ENCODE data around the gene DDIT4.
"Not testable (repeated sequence)": the region's sequence is repeated elsewhere in the genome, so short reads cannot be mapped to it uniquely, and the experiment has no call there.

DDIT4 gene, protein sequence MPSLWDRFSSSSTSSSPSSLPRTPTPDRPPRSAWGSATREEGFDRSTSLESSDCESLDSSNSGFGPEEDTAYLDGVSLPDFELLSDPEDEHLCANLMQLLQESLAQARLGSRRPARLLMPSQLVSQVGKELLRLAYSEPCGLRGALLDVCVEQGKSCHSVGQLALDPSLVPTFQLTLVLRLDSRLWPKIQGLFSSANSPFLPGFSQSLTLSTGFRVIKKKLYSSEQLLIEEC

DNA sequence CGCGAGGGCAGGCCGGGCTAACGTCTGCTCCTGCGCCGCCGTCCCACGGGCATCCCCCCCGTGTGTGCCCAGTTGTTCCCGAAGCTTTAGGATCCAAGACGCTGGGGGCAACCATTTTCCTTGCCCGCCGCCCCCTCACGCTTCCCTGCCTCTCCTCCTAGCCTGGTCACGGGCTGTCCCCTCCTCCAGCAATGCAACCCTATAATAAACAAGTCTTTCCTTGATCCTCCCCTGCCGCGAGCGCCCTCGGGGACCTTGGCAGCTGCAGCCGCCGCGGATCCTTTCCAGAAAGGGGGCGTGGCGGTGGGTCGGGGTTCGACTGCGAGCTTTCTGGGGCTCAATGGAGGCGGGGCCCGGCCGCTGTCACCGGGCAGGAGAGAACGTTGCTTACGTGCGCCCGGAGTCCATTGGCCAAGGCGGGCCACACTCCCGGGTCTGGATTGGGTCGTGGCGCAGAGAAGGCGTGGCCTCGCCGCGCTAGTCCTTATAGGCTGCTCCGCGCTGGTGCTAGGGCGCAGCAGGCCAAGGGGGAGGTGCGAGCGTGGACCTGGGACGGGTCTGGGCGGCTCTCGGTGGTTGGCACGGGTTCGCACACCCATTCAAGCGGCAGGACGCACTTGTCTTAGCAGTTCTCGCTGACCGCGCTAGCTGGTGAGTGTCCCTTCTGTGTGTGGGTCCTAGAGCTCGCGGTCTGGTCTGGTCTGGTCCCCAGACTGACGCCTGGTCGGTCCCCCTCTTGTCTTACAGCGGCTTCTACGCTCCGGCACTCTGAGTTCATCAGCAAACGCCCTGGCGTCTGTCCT lies at the start of gene DDIT4:
Gene DDIT4, plus strand, starts transcription at position 515 of the 803 bp plus-strand sequence. CDS start 293 bp downstream, outside the sequence.
- DNase-seq (ENCODE audit: low read depth in 2 of 2), result peak; percentile 86 to 93

DNA sequence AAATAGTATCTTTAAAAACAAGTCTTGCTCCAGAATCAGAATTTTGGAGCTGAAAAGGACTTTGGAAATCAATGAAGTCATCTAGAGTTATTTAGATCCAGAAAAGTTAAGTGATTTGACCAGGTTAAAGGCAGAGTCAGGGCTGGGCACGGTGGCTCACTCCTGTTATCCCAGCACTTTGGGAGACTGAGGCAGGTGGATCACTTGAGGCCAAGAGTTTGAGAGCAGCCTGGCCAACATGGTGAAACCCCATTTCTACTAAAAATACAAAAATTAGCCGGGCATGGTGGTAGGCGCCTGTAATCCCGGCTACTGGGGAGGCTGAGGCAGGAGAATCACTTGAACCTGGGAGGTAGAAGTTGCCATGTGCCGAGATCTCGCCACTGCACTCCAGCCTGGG lies 49.5 kb upstream of the DDIT4 start:
- DNase-seq (ENCODE audit: low read depth in 2 of 2), result not testable (repeated sequence)

DNA sequence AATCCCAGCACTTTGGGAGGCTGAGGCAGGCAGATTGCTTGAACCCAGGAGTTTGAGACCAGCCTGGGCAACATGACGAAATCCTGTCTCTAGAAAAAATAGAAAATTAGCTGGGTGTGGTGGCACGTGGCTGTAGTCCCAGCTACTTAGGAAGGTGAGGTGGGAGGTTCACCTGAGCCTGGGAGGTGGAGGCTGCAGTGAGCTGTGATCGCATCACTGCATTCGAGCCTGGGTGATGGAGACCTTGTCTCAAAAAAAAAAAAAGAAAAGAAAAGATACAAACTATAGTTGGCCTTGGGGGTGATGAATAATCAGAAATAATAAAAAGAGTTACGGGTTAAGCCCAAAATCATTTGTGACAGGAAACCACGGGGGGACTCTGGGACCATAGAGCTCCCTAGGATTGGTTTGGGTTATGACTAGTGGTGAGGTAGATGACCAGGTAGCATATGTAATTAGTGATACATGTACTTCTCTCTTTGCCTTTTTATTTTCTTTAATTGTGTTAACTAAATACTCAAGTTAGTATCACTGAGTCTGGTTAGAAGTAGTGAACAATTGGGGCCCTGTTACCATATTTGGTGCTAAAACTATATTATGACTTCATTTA lies 47.2 kb upstream of the DDIT4 start:
- DNase-seq (ENCODE audit: low read depth in 2 of 2), result no peak

DNA sequence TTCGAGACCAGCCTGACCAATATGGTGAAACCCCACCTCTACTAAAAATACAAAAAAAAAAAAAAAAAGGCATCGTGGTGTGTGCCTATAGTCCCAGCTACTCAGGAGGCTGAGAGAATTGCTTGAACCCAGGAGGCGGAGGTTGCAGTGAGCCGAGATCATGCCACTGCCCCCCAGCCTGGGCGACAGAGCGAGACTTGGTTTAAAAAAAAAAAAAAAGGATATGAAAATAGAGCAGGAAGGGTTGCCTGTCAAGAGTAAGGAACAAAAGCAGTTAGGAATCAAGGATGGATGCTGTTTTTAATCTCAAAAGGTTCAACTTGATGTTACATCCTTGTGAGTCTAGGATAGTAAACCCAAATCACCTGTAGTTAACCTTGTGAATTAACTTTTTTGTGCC lies 45.9 kb upstream of the DDIT4 start:
- DNase-seq (ENCODE audit: low read depth in 2 of 2), result no peak

DNA sequence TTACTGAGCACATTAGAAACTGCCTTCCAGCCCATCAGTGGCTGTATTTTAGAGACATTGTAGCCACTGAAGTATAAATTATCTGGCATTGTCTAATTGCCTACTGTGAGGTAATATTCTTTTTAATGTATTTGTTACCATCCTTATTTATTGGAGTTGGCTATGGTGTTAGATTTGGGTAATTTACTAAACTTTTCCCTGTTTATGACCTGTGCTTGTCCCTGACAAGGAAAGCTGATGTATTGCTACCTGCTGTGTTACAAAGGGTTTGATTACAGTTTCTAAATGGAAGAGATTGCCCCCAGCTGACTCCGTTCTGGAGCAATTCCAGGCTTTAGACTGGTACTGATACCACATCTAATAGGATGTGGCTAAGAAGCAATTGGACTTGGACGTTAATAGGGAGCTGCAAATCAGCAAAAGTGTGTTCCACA lies 45.4 kb upstream of the DDIT4 start:
- DNase-seq (ENCODE audit: low read depth in 2 of 2), result no peak

DNA sequence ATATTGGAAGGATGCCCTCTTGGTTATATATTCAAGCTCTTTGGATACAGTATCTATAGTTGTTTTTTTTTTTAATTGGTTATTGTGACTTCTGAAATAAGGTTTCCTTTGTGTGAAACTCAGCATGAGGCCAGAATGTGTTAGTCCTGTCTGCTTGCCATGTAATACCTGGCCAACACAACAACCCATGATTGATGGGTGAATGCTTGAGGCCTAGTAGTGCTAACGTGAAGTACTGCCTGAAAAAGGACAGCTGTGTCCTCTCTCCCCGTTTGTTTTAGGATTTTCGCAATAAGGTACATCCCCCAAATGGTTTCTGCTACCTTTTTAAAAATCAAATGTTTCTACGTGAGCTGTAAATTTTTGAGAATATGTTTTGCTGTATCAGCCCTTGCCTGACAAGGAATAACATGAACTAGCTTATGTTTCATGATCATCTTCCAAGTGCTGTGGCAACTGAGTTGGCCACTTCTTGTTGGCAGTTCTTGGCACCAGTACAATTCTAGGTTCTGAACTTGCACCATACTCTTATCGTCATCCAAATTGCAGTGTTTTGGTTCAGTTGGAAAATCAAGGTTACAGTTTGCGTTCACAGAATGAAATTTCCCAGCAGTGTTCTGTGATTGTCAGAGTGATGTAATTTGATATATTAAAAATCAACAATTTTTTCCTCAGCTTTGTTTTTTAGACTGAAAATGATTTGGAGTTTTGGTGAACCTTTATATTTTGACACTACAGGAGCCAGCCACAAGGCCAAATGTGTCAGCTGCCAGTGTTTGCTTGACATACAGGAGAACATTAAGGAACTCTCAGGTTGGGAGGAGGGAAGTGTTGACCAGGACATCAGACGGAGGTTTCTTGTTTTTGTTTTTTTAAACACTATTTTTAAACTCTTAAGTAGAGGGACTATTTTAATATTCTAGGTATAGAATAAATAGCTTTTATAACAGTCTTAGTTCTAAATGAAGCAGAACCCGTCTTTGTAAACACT lies 44.2 kb upstream of the DDIT4 start:
- no peak for DNase-seq (ENCODE audit: low read depth in 2 of 2)

DNA sequence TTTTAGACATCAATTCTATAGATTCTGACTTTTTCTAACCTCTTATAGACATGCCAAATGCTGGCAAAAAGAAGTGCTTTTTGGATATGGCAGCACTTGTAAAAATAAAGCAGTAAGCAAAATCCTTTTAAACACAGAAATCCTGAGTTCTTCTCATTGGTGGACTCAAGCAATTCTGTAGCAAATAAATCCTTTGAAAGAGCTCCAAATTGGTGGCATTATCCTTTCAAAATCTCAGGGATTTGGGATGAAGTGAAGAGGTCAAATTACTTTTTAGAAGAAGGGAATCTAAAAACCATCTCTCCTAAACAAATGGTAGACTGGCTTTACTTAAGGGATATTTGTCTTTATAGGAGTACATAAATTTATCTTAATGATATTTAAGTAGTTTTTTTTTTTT lies 40.1 kb upstream of the DDIT4 start:
- no peak for DNase-seq (ENCODE audit: low read depth in 2 of 2)

DNA sequence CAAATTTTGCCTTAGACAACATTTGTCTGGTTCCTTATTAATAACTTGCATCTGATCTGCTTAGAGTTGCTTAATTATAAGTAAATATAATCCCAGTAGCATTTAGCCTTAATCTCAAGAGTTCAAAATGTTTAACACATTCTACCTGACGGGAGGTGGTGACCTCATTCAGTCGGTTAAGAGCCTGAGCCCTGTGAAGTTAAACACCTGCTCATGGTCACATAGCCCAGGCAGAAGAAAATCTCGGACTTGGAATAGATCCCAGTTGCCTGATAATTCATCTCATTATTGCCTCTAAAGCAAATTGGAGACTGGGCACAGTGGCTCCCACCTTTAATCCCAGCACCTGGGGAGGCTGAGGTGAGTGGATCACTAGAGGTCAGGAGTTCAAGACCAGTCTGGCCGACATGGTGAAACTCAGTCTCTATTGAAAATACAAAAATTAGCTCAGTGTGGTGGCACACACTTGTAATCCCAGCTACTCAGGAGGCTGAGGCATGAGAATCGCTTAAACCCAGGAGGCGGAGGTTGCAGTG lies 39.1 kb upstream of the DDIT4 start:
- no peak for DNase-seq (ENCODE audit: low read depth in 2 of 2)

DNA sequence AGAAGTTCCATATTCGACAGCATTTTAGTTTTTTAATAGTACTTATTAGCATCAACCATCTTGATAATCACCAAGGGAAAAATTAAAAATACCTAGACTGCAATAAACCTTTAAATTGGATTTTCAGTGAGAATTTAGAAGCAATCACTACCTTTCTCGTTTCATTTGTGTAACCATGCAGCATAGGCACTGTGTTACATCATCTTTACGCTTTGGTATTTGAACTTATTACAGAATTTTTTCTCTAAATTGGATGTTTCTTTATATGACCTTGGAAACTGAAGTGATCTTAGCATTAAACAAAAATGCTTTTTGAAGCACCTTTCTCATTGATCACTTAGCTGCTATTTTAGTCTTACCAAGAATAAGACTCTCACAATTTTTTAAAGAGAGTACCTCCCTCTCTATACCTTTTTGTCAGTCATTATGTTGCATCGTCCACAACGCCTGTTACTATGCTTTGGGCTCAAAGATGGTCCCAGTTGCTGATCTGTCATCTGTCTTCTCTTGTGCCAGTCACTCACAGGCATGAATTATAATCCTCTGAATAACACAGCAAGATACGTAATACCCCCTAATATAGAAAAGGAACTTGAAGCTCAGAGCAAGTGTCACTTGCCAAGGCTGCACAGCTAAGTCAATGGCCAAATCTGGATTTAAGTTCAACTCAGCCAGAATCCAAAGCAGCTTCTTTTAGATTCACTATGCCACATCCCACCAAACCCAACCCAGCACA lies 38.0 kb upstream of the DDIT4 start:
- DNase-seq (ENCODE audit: low read depth in 2 of 2), result no peak

DNA sequence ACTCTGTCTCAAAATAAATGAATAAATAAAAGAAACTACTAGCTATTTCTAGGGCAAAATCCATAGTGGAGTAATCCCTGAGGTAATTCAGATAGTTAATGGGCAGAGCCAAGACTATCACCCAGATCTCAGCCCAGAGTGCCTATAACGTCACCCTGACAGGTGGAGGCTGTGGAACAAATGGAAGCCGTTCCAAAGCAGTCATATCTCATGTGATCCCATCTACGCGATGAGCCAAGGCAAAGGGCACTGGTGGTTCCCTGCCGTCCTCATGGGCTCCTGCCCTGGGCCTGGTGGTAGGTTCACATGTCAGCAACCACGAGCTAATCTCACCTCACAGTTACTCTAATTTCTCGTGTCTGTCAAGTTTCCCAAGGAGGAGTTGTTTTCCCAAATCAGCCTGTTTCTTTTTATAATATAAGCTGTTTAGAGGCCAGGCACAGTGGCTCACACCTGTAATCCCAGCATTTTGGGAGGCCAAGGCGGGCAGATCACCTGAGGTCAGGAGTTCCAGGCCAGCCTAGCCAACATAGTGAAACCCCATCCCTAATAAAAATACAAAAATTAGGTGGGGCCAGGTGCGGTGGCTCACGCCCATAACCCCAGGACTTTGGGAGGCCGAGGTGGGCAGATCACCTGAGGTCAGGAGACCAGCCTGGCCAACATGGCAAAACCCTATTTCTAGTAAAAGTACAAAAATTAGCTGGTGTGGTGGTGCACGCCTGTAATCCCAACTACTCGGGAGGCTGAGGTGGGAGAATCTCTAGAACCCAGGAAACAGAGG lies 35.1 kb upstream of the DDIT4 start:
- no peak for DNase-seq (ENCODE audit: low read depth in 2 of 2)

DNA sequence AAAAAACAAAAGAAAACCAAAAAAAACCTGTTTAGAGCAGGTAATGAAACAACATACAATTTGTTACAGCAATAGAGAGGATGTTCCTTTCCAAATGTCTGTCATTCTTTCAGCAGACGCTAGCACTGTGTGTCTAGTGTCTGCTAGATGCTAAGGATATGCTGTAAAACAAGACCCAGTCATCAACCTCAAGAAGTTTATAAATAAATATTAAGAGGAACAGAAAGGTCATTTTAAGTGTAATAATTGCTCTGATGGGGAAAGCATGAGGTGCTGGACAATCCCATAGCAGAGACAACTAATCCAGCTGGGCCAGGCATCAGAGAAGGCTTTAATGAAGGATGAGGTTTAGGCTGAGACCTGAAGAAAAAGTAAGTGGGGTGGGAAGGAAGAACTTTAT lies 34.3 kb upstream of the DDIT4 start:
- no peak for DNase-seq (ENCODE audit: low read depth in 2 of 2)

DNA sequence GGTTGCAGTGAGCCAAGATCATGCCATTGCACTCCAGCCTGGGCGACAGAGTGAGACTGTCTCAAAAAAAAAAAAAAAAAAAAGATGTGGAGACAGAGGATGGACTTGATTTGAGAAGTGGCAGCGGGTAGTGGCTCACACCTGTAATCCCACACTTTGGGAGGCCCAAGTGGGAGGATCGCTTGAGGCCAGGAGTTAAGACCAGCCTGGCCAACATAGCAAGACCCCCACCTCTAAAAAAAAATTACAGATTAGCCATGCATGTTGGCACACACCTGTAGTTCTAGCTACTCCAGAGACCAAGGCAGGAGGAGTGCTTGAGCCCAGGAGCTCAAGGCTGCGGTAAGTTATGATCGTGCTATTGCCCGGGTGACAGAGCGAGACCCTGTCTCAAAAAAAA lies 33.4 kb upstream of the DDIT4 start:
- no peak for DNase-seq (ENCODE audit: low read depth in 2 of 2)

DNA sequence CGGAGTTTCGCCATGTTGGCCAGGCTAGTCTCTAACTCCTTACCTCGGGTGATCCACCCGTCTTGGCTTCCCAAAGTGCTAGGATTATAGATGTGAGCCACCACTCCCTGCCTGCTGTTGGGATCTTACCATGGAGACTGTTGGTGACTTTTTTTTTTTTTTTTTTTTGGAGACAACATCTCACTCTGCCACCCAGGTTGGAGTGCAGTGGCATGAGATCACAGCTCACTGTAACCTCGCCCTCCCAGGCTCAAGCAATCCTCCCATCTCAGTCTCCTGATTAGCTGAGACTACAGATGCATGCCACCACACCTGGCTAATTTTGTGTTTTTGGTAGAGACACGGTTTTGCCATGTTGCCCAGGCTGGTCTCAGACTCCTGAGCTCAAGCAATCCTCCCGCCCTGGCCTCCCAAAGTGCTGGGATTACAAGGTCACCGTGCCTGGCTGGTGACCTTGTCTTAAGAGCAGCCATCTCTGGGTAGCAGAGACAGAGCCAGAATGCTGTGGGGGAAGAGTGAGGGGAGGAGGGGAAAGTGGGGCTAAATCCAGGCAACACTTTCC lies 32.0 kb upstream of the DDIT4 start:
- DNase-seq (ENCODE audit: low read depth in 2 of 2), result no peak

DNA sequence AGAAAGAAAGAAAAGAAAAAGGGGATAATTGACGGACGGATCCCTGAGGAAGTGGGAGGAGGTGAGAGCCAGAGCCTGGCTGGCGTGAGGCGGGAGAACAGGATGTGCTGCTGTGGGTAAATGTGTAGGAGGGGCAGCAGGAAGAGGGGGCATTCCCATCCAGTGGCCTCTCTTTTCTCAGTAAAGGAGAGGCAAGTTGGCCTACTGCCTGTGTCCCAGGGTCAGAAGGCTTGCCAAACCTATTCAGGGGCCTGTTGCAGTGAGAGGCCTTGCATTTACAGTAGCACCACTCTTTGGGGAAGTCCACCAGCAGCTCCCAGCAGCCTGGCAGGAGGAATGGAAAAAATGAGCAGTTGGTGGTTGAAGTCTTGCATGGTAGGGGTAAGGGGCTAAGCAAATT lies 31.0 kb upstream of the DDIT4 start:
- no peak for DNase-seq (ENCODE audit: low read depth in 2 of 2)

DNA sequence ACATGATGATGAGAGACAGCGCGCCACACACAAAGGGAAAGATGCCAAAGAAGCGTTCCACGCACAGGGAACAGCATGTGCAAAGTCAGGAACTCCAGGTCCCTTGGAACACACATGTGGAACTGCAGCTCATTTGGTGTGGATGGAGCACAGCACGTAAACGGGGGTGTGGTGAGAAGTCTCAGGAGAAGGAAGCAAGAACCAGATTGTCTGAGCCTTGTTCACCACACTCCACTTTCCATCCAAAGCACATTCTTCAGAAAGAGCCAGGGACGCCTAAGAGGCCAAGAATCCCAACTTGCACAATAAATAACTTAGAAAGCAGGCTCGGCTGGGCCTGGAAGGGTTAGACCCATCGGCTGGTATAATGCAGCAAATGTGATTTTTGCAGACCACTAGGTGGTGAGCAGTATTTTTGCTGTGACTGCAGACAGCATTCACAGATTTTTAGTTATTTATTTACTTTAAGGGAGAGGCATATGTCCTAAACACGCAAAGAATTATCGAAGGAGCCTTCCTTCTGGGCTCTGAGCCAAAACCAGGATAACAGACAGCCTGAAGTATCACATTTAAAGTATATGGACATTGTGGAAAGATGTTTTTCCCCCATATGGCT lies 29.8 kb upstream of the DDIT4 start:
- DNase-seq (ENCODE audit: low read depth in 2 of 2), result no peak

DNA sequence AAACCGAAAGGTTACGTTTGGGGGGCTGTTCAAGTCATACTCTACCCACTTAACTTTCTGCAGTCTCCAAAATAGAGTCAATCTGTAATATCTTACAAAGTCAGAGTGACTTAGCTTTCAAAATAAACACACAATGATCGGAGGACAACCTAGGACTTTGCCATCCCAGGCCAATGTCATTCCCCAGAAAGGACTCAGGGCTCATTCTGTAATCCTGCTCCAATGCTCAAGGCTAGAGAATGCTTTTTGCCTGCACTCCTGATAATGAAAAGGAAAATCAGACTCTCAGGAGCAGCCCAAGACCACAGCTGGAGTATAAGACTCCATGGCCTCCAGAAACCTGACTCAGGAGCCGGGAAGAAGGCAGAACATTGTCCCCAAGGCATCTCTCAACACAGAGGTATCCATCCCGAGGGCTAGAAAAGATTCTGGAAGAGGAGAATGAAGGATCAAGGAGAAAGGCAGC lies 29.1 kb upstream of the DDIT4 start:
- DNase-seq (ENCODE audit: low read depth in 2 of 2), result no peak

DNA sequence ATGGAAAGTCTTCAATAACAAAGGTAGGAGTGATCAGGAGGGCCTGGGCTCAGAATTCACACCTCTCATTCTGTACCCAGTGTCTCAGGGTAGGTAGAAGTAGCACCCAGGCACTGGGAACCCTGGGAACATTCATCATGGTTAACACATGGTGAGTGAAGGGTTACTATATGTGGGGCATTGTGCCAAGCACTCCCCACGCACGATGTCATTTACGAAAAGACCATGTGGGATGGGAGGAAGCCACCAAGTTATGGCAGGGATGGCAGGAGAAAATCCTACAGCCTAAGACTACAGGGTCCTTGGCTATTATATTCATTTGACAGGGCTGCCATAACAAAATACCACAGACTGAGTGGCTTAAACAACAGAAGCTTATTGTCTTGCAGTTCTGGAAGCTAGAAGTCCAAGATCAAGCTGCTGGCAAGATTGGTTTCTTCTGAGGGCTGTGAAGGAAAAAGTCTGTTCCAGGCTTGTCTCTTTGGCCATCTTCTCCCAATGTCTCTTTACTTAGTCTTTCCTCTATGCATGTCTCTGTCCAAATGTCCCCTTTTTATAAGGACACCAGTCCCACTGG lies 27.7 kb upstream of the DDIT4 start:
- DNase-seq (ENCODE audit: low read depth in 2 of 2), result no peak

DNA sequence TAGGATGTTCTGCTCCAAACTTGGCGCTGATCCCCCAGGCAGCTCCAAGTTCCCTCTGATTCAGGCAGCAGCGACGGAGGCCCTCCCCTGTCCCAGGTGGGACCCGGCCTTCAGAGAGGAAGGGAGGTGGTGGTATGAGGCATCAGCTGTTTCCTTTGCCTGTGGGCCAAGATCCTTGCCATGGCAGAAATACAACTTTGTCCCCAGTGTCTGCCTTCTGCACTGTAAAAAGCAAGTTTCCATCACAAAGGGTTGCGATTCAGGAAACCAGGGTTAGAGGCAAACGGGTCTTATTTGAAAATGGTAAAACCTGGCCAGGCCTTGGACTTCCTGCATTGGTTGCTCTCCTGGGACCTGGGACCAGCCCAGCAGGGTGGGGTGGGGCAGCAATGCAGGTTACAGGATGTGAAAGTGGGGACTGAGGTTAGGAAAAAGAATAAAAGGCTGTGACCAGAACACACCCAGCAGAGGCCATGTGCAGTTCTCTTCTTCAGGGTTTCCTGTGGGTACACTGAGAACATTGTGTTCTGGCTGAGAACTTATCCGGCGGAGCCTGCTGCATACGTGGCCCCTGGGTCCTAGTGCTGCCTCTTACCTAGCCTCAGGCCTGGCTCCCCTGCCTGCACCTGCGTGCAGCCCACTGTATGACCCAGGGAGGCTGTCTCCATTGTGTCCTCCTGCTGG lies 25.1 kb upstream of the DDIT4 start:
- DNase-seq (ENCODE audit: low read depth in 2 of 2), result peak in 1 of 2 donors; percentile 27
